Esophagus (tissue), 2 donors: ENCODE measurements around the gene CCR8. TPM values are rescaled to one million over a fixed set of nuclear protein-coding genes. Genes with fewer than 3 reads are reported as not detected.

Source experiments
- H3K27ac ChIP-seq, 2 donors: one replicate each; pipeline ENCODE4 v1.5.1; 2013; ENCODE audit warnings: low read depth in 2 of 2, mild to moderate bottlenecking in 2 of 2, inconsistent platforms in 1 of 2, low read length in 1 of 2, moderate library complexity in 1 of 2
- H3K27me3 ChIP-seq, 2 donors: one replicate each; pipeline ENCODE4 v1.6.1; 2013; ENCODE audit warnings: low read length in 2 of 2, control low read depth in 1 of 2, mild to moderate bottlenecking in 1 of 2; ENCODE audit not compliant: insufficient read depth in 2 of 2, control insufficient read depth in 1 of 2
- H3K36me3 ChIP-seq, 2 donors: one replicate each; pipeline ENCODE4 v1.6.1; 2013; ENCODE audit warnings: low read length in 1 of 2; ENCODE audit not compliant: control insufficient read depth in 2 of 2, insufficient read depth in 2 of 2
- H3K4me1 ChIP-seq, 2 donors: one replicate each; pipeline ENCODE4 v1.6.1; 2013; ENCODE audit warnings: low read length in 1 of 2; ENCODE audit not compliant: control insufficient read depth in 2 of 2, insufficient read depth in 2 of 2
- H3K4me3 ChIP-seq, 2 donors: one replicate each; pipeline ENCODE4 v1.5.1; 2013; ENCODE audit warnings: low read length in 2 of 2, mild to moderate bottlenecking in 2 of 2, low read depth in 1 of 2, moderate library complexity in 1 of 2
- H3K9me3 ChIP-seq, 2 donors: one replicate each; pipeline ENCODE4 v1.6.1; 2013; ENCODE audit warnings: mild to moderate bottlenecking in 2 of 2, low read depth in 1 of 2, low read length in 1 of 2, moderate library complexity in 1 of 2; ENCODE audit not compliant: control insufficient read depth in 2 of 2, insufficient read depth in 1 of 2
- WGBS, 2 donors: extraction: QIAGEN DNeasy Blood & Tissue Kit; methylation state at CpG; one replicate each; pipeline ENCODE4 v1.1.7; 2013; 5-methylcytosine and 5-hydroxymethylcytosine counted together
- polyA plus RNA-seq, 2 donors: library from polyadenylated mRNA; stranded (reverse); fragments of 200-250 nt; gene quantifications; one replicate each; pipeline ENCODE4 v1.2.3, GENCODE V29; 2013
- donor health status: healthy with polysubstance abuse.
- donor health status: Bipolar disorder and iron deficiency.

Gene CCR8
- polyA plus RNA-seq, 2 donors, result 0.06 TPM; not detected in 1

- WGBS, 2 donors, result 88 to 96% methylated on average over 2 of the region's 2 CpGs
- H3K9me3 ChIP-seq, result no peaks in the 10 kb centered on the region
- H3K4me3 ChIP-seq, result no peak overlapping the region
- no peaks in the 10 kb centered on the region for H3K36me3 ChIP-seq
- no peaks in the 10 kb centered on the region for H3K27me3 ChIP-seq
- no peaks in the 10 kb centered on the region for H3K4me1 ChIP-seq
- no peak overlapping the region for H3K27ac ChIP-seq
Observed at GRCh38 chr3:39325236-39325635, 4.3 kb upstream of the CCR8 start.

- no peaks in the 10 kb centered on the region for H3K9me3 ChIP-seq
- H3K27me3 ChIP-seq, result no peaks in the 10 kb centered on the region
- H3K36me3 ChIP-seq, result no peaks in the 10 kb centered on the region
- H3K4me3 ChIP-seq, result no peak overlapping the region
- no peak overlapping the region for H3K27ac ChIP-seq
- H3K4me1 ChIP-seq, result no peaks in the 10 kb centered on the region
- WGBS, 2 donors, result 75 to 78% methylated on average over 4 of the region's 4 CpGs
Observed at GRCh38 chr3:39327053-39327745, 2.3 kb upstream of the CCR8 start.

GRCh38 chr3:39327746-39328349 lies 1.7 kb upstream of the CCR8 start:
- 74 to 82% methylated on average over 4 of the region's 4 CpGs for WGBS, 2 donors
- Histone ChIP-seq H3K36me3 (no peaks in the 10 kb centered on the region), H3K9me3 (no peaks in the 10 kb centered on the region), H3K27me3 (no peaks in the 10 kb centered on the region), H3K27ac (no peak overlapping the region), H3K4me3 (no peak overlapping the region), H3K4me1 (no peaks in the 10 kb centered on the region)

GRCh38 chr3:39330824-39331223 lies 1.3 kb downstream of the CCR8 start:
- H3K4me3 ChIP-seq, result no peak overlapping the region
- no peaks in the 10 kb centered on the region for H3K27me3 ChIP-seq
- H3K36me3 ChIP-seq, result no peaks in the 10 kb centered on the region
- H3K27ac ChIP-seq, result no peak overlapping the region
- H3K9me3 ChIP-seq, result no peaks in the 10 kb centered on the region
- H3K4me1 ChIP-seq, result no peaks in the 10 kb centered on the region

- 79 to 94% methylated on average over 4 of the region's 4 CpGs for WGBS, 2 donors
- H3K36me3 ChIP-seq, result no peaks in the 10 kb centered on the region
- no peaks in the 10 kb centered on the region for H3K27me3 ChIP-seq
- no peaks in the 10 kb centered on the region for H3K9me3 ChIP-seq
- H3K27ac ChIP-seq, result no peak overlapping the region
- no peak overlapping the region for H3K4me3 ChIP-seq
- no peaks in the 10 kb centered on the region for H3K4me1 ChIP-seq
Observed at GRCh38 chr3:39332525-39332924, 3.0 kb downstream of the CCR8 start.

- Histone ChIP-seq H3K36me3 (no peaks in the 10 kb centered on the region), H3K9me3 (no peaks in the 10 kb centered on the region), H3K4me3 (no peak overlapping the region), H3K27ac (no peak overlapping the region), H3K27me3 (no peaks in the 10 kb centered on the region), H3K4me1 (no peaks in the 10 kb centered on the region)
Observed at GRCh38 chr3:39333607-39334006, 4.1 kb downstream of the CCR8 start.

GRCh38 chr3:39334205-39334604 lies 4.7 kb downstream of the CCR8 start:
- Histone ChIP-seq H3K4me3 (no peak overlapping the region), H3K27me3 (no peaks in the 10 kb centered on the region), H3K9me3 (no peaks in the 10 kb centered on the region), H3K4me1 (no peaks in the 10 kb centered on the region), H3K36me3 (no peaks in the 10 kb centered on the region), H3K27ac (no peak overlapping the region)
- 80 to 86% methylated on average over 4 of the region's 4 CpGs for WGBS, 2 donors

GRCh38 chr3:39338201-39338600 lies 8.7 kb downstream of the CCR8 start:
- H3K4me3 ChIP-seq, result no peak overlapping the region
- no peaks in the 10 kb centered on the region for H3K4me1 ChIP-seq
- WGBS, 2 donors, result 78 to 80% methylated on average over 1 of the region's 1 CpG
- H3K27me3 ChIP-seq, result no peaks in the 10 kb centered on the region
- H3K36me3 ChIP-seq, result no peaks in the 10 kb centered on the region
- no peaks in the 10 kb centered on the region for H3K9me3 ChIP-seq
- H3K27ac ChIP-seq, result no peak overlapping the region

- Histone ChIP-seq H3K36me3 (no peaks in the 10 kb centered on the region), H3K27ac (no peak overlapping the region), H3K4me1 (no peaks in the 10 kb centered on the region), H3K27me3 (no peaks in the 10 kb centered on the region), H3K4me3 (no peak overlapping the region), H3K9me3 (no peaks in the 10 kb centered on the region)
- 84 to 85% methylated on average over 1 of the region's 1 CpG for WGBS, 2 donors
Observed at GRCh38 chr3:39339086-39339485, 9.6 kb downstream of the CCR8 start.

- Histone ChIP-seq H3K27ac (no peak overlapping the region), H3K27me3 (no peaks in the 10 kb centered on the region), H3K4me1 (no peaks in the 10 kb centered on the region), H3K4me3 (no peak overlapping the region), H3K36me3 (no peaks in the 10 kb centered on the region), H3K9me3 (no peaks in the 10 kb centered on the region)
- 77 to 95% methylated on average over 1 of the region's 1 CpG for WGBS, 2 donors
Observed at GRCh38 chr3:39343076-39343717, 13.7 kb downstream of the CCR8 start.
